SU-DHL-6 (cell line): ENCODE results near the gene KRT6B.

ENCODE experiments used
- EZH2phosphoT487 ChIP-seq: fragments of 200-600 bp; sonication (generic), shearing (Covaris generic); conservative IDR thresholded peaks from 2 replicates; pipeline ENCODE4 v1.6.1; 2018; ENCODE audit warnings: mild to moderate bottlenecking, antibody characterized with exemption, low read length, moderate library complexity, mixed read lengths
- TF ChIP-seq, protein P1 (sequence below): fragments of 200-600 bp; sonication (generic); IDR thresholded peaks from one replicate; pipeline ENCODE4 v1.5.1; 2017; ENCODE audit warnings: antibody characterized with exemption, mild to moderate bottlenecking, low read length, moderate library complexity; ENCODE audit not compliant: insufficient read depth, poor library complexity, severe bottlenecking

GRCh38 chr12:52455821-52456220, 3.9 kb upstream of the KRT6B start:
- TF ChIP-seq, protein P1, sequence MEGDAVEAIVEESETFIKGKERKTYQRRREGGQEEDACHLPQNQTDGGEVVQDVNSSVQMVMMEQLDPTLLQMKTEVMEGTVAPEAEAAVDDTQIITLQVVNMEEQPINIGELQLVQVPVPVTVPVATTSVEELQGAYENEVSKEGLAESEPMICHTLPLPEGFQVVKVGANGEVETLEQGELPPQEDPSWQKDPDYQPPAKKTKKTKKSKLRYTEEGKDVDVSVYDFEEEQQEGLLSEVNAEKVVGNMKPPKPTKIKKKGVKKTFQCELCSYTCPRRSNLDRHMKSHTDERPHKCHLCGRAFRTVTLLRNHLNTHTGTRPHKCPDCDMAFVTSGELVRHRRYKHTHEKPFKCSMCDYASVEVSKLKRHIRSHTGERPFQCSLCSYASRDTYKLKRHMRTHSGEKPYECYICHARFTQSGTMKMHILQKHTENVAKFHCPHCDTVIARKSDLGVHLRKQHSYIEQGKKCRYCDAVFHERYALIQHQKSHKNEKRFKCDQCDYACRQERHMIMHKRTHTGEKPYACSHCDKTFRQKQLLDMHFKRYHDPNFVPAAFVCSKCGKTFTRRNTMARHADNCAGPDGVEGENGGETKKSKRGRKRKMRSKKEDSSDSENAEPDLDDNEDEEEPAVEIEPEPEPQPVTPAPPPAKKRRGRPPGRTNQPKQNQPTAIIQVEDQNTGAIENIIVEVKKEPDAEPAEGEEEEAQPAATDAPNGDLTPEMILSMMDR = no peak
- TF ChIP-seq EZH2phosphoT487 = no peak
